Parathyroid adenoma (tissue), 2 donors: ENCODE results near the gene TUT7.

Source experiments
- H2AFZ ChIP-seq: fragments of 300-600 bp; sonication (generic); one replicate; pipeline ENCODE4 v1.7.0; 2017; ENCODE audit warnings: antibody characterized with exemption, mild to moderate bottlenecking
- H3K27ac ChIP-seq: fragments of 300-600 bp; sonication (generic); one replicate; pipeline ENCODE4 v1.7.0; 2017
- H3K27me3 ChIP-seq: fragments of 300-600 bp; sonication (generic); one replicate; pipeline ENCODE4 v1.7.0; 2017; ENCODE audit warnings: low read length; ENCODE audit not compliant: control insufficient read depth, insufficient read depth
- H3K36me3 ChIP-seq: fragments of 300-600 bp; sonication (generic); one replicate; pipeline ENCODE4 v1.7.0; 2017; ENCODE audit warnings: low read length; ENCODE audit not compliant: control insufficient read depth, insufficient read depth
- H3K4me1 ChIP-seq: fragments of 300-600 bp; sonication (generic); one replicate; pipeline ENCODE4 v1.7.0; 2017; ENCODE audit warnings: control low read depth
- H3K4me2 ChIP-seq: fragments of 300-600 bp; sonication (generic); one replicate; pipeline ENCODE4 v1.7.0; 2017; ENCODE audit warnings: low read length
- H3K4me3 ChIP-seq: fragments of 300-600 bp; sonication (generic); one replicate; pipeline ENCODE4 v1.7.0; 2017; ENCODE audit warnings: low read depth, low read length
- H3K79me2 ChIP-seq: fragments of 300-600 bp; sonication (generic); one replicate; pipeline ENCODE4 v1.7.0; 2017; ENCODE audit warnings: control low read depth
- H3K9ac ChIP-seq: fragments of 300-600 bp; sonication (generic); one replicate; pipeline ENCODE4 v1.7.0; 2017; ENCODE audit warnings: mild to moderate bottlenecking
- H3K9me3 ChIP-seq: fragments of 300-600 bp; sonication (generic); one replicate; pipeline ENCODE4 v1.7.0; 2017; ENCODE audit warnings: low read length; ENCODE audit not compliant: control insufficient read depth
- CTCF ChIP-seq: fragments of 300-600 bp; sonication (generic); IDR thresholded peaks from one replicate; pipeline ENCODE4 v1.7.0; 2017; ENCODE audit warnings: antibody characterized with exemption, mild to moderate bottlenecking
- donor health status: primary hyperparathyroidism.

Gene TUT7

GRCh38 chr9:86341007-86341491 lies 13.2 kb downstream of the TUT7 start:
- H3K4me1 ChIP-seq, result no peaks in the 10 kb centered on the region
- no peaks in the 10 kb centered on the region for H3K79me2 ChIP-seq
- no peak overlapping the region for H3K4me2 ChIP-seq
- no peaks in the 10 kb centered on the region for H3K36me3 ChIP-seq
- no peak overlapping the region for H3K4me3 ChIP-seq
- no peak overlapping the region for H2AFZ ChIP-seq
- H3K27me3 ChIP-seq, result no peaks in the 10 kb centered on the region
- TF ChIP-seq CTCF, result no peak
- H3K9me3 ChIP-seq, result no peaks in the 10 kb centered on the region
- H3K9ac ChIP-seq, result no peak overlapping the region
- H3K27ac ChIP-seq, result no peak overlapping the region

GRCh38 chr9:86340356-86341006 lies 13.7 kb downstream of the TUT7 start:
- no peaks in the 10 kb centered on the region for H3K79me2 ChIP-seq
- H2AFZ ChIP-seq, result no peak overlapping the region
- H3K36me3 ChIP-seq, result no peaks in the 10 kb centered on the region
- no peak overlapping the region for H3K9ac ChIP-seq
- no peak overlapping the region for H3K4me3 ChIP-seq
- no peak for TF ChIP-seq CTCF
- no peaks in the 10 kb centered on the region for H3K9me3 ChIP-seq
- no peak overlapping the region for H3K4me2 ChIP-seq
- H3K4me1 ChIP-seq, result no peaks in the 10 kb centered on the region
- no peaks in the 10 kb centered on the region for H3K27me3 ChIP-seq
- no peak overlapping the region for H3K27ac ChIP-seq

- Histone ChIP-seq H3K9ac (no peak overlapping the region), H3K4me2 (no peak overlapping the region), H3K79me2 (no peaks in the 10 kb centered on the region), H3K36me3 (no peaks in the 10 kb centered on the region), H3K4me3 (no peak overlapping the region), H2AFZ (no peak overlapping the region), H3K4me1 (no peaks in the 10 kb centered on the region), H3K27me3 (no peaks in the 10 kb centered on the region), H3K27ac (no peak overlapping the region), H3K9me3 (no peaks in the 10 kb centered on the region)
- TF ChIP-seq CTCF, result no peak
Observed at GRCh38 chr9:86337469-86338108, 16.6 kb downstream of the TUT7 start.

- no peaks in the 10 kb centered on the region for H3K4me1 ChIP-seq
- H3K9me3 ChIP-seq, result no peaks in the 10 kb centered on the region
- no peak overlapping the region for H2AFZ ChIP-seq
- H3K4me2 ChIP-seq, result no peak overlapping the region
- no peaks in the 10 kb centered on the region for H3K27me3 ChIP-seq
- H3K79me2 ChIP-seq, result no peaks in the 10 kb centered on the region
- no peak for TF ChIP-seq CTCF
- no peak overlapping the region for H3K27ac ChIP-seq
- no peak overlapping the region for H3K9ac ChIP-seq
- no peaks in the 10 kb centered on the region for H3K36me3 ChIP-seq
- no peak overlapping the region for H3K4me3 ChIP-seq
Observed at GRCh38 chr9:86336058-86336457, 18.2 kb downstream of the TUT7 start.

GRCh38 chr9:86333651-86334050 lies 20.6 kb downstream of the TUT7 start:
- no peak overlapping the region for H2AFZ ChIP-seq
- TF ChIP-seq CTCF, result no peak
- H3K4me1 ChIP-seq, result no peaks in the 10 kb centered on the region
- H3K9ac ChIP-seq, result no peak overlapping the region
- no peak overlapping the region for H3K27ac ChIP-seq
- H3K4me3 ChIP-seq, result no peak overlapping the region
- no peaks in the 10 kb centered on the region for H3K27me3 ChIP-seq
- H3K9me3 ChIP-seq, result no peaks in the 10 kb centered on the region
- no peak overlapping the region for H3K4me2 ChIP-seq
- H3K79me2 ChIP-seq, result no peaks in the 10 kb centered on the region
- no peaks in the 10 kb centered on the region for H3K36me3 ChIP-seq
